GM12878 (cell line): ENCODE results near the gene RNF150. TPM values are rescaled to one million over a fixed set of nuclear protein-coding genes. Genes with fewer than 3 reads are reported as not detected.

Experiments
- ATAC-seq: fragments of 200-7000 bp; cut with Tn5 transposase; 3 replicates; pipeline ENCODE4 v1.9.1; 2020; ENCODE audit warnings: mild to moderate bottlenecking, moderate library complexity
- BruUV-seq: library from RNA; stranded (reverse); fragments of 400-500 nt; replicated peaks from 2 replicates; lab custom pipeline; 2021; lab: Mats Ljungman, UMichigan
- CTCF ChIA-PET: fragments of 300-600 bp; sonication (Branson Sonifier 250); formaldehyde crosslinking; extraction: SDS; loops from one replicate; lab custom pipeline; 2021; ENCODE audit warnings: inconsistent platforms; lab: Yijun Ruan, JAX
- POLR2A ChIA-PET: fragments of 350-600 bp; formaldehyde crosslinking; extraction: SDS; loops from one replicate; lab custom pipeline; 2021; ENCODE audit warnings: inconsistent platforms; lab: Charles Lee
- RAD21 ChIA-PET: fragments of 300-600 bp; sonication (Branson Sonifier 250); formaldehyde crosslinking; loops from one replicate; lab custom pipeline; 2023; ENCODE audit warnings: antibody characterized with exemption; ENCODE audit not compliant: unreplicated experiment; lab: Charles Lee
- SMC1A ChIA-PET: fragments of 300-600 bp; sonication (Branson Sonifier 250); formaldehyde crosslinking; loops from one replicate; lab custom pipeline; 2023; ENCODE audit not compliant: unreplicated experiment, uncharacterized antibody; lab: Charles Lee
- DNase-seq: peaks from one replicate; pipeline ENCODE4 v3.0.0-alpha.2; 2011; ENCODE audit warnings: low read depth, low spot score
- FAIRE-seq: peaks from 3 replicates; lab custom pipeline; 2011; peaks lifted over from hg19 to GRCh38; lab: Jason Lieb, UNC
- H2AFZ ChIP-seq: 2 replicates; pipeline ENCODE4 v1.6.0; 2011; ENCODE audit warnings: low read depth, low read length, control low read depth; ENCODE audit not compliant: control insufficient read depth
- H3K27ac ChIP-seq: 2 replicates; pipeline ENCODE4 v1.5.1; 2011; ENCODE audit warnings: control low read depth; ENCODE audit not compliant: control insufficient read depth, insufficient read depth
- H3K27me3 ChIP-seq, 2 experiments: replicated peaks in 1 of 2; 2 replicates each; pipeline versions ENCODE4 v1.6.0 to v1.6.1; 2011; ENCODE audit warnings: low read length in 1 of 2; ENCODE audit not compliant: control insufficient read depth in 2 of 2, insufficient read depth in 2 of 2
- H3K36me3 ChIP-seq, 2 experiments: 2 replicates each; pipeline ENCODE4 v1.5.1; 2011; ENCODE audit warnings: low read length in 1 of 2; ENCODE audit not compliant: control insufficient read depth in 2 of 2, insufficient read depth in 2 of 2
- H3K4me1 ChIP-seq: 2 replicates; pipeline ENCODE4 v1.6.1; 2011; ENCODE audit warnings: mild to moderate bottlenecking, low read length, moderate library complexity, mixed read lengths; ENCODE audit not compliant: control insufficient read depth, insufficient read depth
- H3K4me2 ChIP-seq: 2 replicates; pipeline ENCODE4 v1.6.0; 2011; ENCODE audit warnings: control low read depth; ENCODE audit not compliant: control insufficient read depth, insufficient read depth
- H3K4me3 ChIP-seq: fragments of 200-600 bp; sonication (generic); 2 replicates; pipeline ENCODE4 v1.5.1; 2016
- H3K79me2 ChIP-seq: 2 replicates; pipeline ENCODE4 v1.6.0; 2011; ENCODE audit warnings: low read length; ENCODE audit not compliant: control insufficient read depth, insufficient read depth
- H3K9ac ChIP-seq: 2 replicates; pipeline ENCODE4 v1.8.0; 2011; ENCODE audit warnings: low read length, control low read depth, mixed read lengths; ENCODE audit not compliant: control insufficient read depth, insufficient read depth
- H3K9me3 ChIP-seq: replicated peaks from 3 replicates; pipeline ENCODE4 v1.5.1; 2011; ENCODE audit warnings: mild to moderate bottlenecking, low read length; ENCODE audit not compliant: control insufficient read depth, insufficient read depth
- H4K20me1 ChIP-seq: 2 replicates; pipeline ENCODE4 v1.6.0; 2011; ENCODE audit not compliant: control insufficient read depth, insufficient read depth
- RAD21 ChIP-seq: IDR thresholded peaks from 2 replicates; pipeline ENCODE4 v1.6.1; 2011; ENCODE audit warnings: mild to moderate bottlenecking, low read depth, low read length, moderate library complexity; ENCODE audit not compliant: insufficient read depth
- SMC3 ChIP-seq: IDR thresholded peaks from 2 replicates; pipeline ENCODE4 v1.6.1; 2011; ENCODE audit warnings: low read length, improper control_type of control experiment, borderline replicate concordance
- ZNF274 ChIP-seq: IDR thresholded peaks from one replicate; pipeline ENCODE4 v1.8.0; 2011; ENCODE audit not compliant: insufficient read length, insufficient read depth
- ZNF384 ChIP-seq: IDR thresholded peaks from 2 replicates; pipeline ENCODE4 v1.6.1; 2012; ENCODE audit warnings: low read depth, mild to moderate bottlenecking, low read length, improper control_type of control experiment, borderline replicate concordance
- in situ Hi-C: fragments of 300-500 bp; cut with MboI; formaldehyde crosslinking; loops from 9 replicates; pipeline ENCODE4 v1.14.3; 2018; ENCODE audit warnings: mixed read lengths
- intact Hi-C: fragments of 100-400 bp; cut with micrococcal nuclease; formaldehyde crosslinking; loops from one replicate; pipeline ENCODE4 v1.14.2; 2022; ENCODE audit not compliant: unreplicated experiment
- polyA plus RNA-seq, 11 experiments: library from polyadenylated mRNA; depleted of rRNA in 4 of 11; unstranded in 6 of 11; stranded (reverse) in 5 of 11; fragments of >200 nt; fragmentation: Nextera tagmentation in 4 of 11; fragmentation: Illumina TruSeq in 1 of 11; extraction: Ambion mirVana in 4 of 11; extraction: Trizol in 1 of 11; gene quantifications; 1 replicate in 1 of 11; 2 replicates in 10 of 11; pipeline versions ENCODE4 v1.2.1 to v1.2.3, GENCODE V29; 2011 to 2016; ENCODE audit warnings: inconsistent platforms in 2 of 11, missing spikeins in 2 of 11, low read depth in 1 of 11
- total RNA-seq, 4 experiments: library from RNA; depleted of rRNA in 3 of 4; stranded (reverse); fragments of >200 nt in 3 of 4; fragmentation: Illumina TruSeq in 1 of 4; extraction: Trizol in 1 of 4; gene quantifications; 2 replicates each; pipeline versions ENCODE4 v1.2.1 to v1.2.3, GENCODE V29; 2013 to 2021
- TF ChIP-seq, protein P1 (sequence below), 3 experiments: IDR thresholded peaks in 2 of 3; conservative IDR thresholded peaks in 1 of 3; 2 replicates each; pipeline ENCODE4 v1.5.1; 2011; ENCODE audit warnings: low read depth in 3 of 3, low read length in 3 of 3, mild to moderate bottlenecking in 3 of 3, control low read depth in 2 of 3, moderate library complexity in 2 of 3, inconsistent platforms in 1 of 3, mixed read lengths in 1 of 3; ENCODE audit not compliant: control insufficient read depth in 2 of 3, insufficient read depth in 1 of 3; ENCODE audit errors: extremely low read depth in 1 of 3

RNF150 gene
- total and polyA plus RNA-seq, 10 of the 15 experiments (the other 5 are each of a cell fraction or from before 2014, with no cell fraction given): 0.01 to 2.3 (median 0.04) TPM; not detected in 6

DNA sequence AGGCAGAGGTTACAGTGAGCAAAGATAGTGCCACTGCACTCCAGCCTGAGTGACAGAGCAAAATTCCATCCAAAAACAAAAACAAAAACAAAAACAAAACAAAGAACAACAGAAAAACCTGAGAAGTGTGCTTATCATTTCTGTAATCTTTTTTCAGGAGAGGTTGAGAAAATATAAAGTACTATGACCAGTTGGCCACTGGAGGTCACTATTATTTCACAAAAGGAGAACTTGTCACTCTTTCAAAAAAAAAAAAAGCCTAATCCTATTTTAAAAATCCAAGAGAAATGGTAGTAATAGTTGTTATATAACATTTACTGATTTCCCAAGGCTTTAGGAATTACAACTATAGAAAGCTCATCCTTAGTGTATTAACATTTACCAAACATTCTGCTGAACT lies 24.9 kb upstream of the RNF150 start:
- Histone ChIP-seq H3K4me2 (no peak overlapping the region), H3K36me3 (no peaks in the 10 kb centered on the region), H3K4me3 (no peak overlapping the region), H3K4me1 (no peaks in the 10 kb centered on the region), H2AFZ (no peak overlapping the region), H3K9me3 (no peaks in the 10 kb centered on the region)
- ATAC-seq: 0 out of 3 replicates have a peak, but pooled peaks have one; percentile 38
- POLR2A ChIA-PET: no interaction called here
- BruUV-seq: no TSS peak
- intact Hi-C loops: loop anchor here (2.0 to 10.0 kb wide), 4 partner anchors 149 to 1683 kb away; no protein-coding TSS in a partner anchor
- no peak for TF ChIP-seq ZNF274
- peak; percentile 87 for TF ChIP-seq ZNF384
- TF ChIP-seq, protein P1, sequence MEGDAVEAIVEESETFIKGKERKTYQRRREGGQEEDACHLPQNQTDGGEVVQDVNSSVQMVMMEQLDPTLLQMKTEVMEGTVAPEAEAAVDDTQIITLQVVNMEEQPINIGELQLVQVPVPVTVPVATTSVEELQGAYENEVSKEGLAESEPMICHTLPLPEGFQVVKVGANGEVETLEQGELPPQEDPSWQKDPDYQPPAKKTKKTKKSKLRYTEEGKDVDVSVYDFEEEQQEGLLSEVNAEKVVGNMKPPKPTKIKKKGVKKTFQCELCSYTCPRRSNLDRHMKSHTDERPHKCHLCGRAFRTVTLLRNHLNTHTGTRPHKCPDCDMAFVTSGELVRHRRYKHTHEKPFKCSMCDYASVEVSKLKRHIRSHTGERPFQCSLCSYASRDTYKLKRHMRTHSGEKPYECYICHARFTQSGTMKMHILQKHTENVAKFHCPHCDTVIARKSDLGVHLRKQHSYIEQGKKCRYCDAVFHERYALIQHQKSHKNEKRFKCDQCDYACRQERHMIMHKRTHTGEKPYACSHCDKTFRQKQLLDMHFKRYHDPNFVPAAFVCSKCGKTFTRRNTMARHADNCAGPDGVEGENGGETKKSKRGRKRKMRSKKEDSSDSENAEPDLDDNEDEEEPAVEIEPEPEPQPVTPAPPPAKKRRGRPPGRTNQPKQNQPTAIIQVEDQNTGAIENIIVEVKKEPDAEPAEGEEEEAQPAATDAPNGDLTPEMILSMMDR (IDR thresholded peaks at IDR 0.05 in 2 of 3, conservative IDR thresholded peaks at IDR 0.05 in 1 of 3; ENCODE audit: control insufficient read depth in 2 of 3, extremely low read depth in 1 of 3, insufficient read depth in 1 of 3, low read depth in 3 of 3, low read length in 3 of 3): peak; percentile 17 to 52 (median 36); a peak in 2 of 6 replicates
- peak; percentile 68 for TF ChIP-seq RAD21
- TF ChIP-seq SMC3: peak; percentile 56; the same call in 1 of the 2 replicates
- TF ChIP-seq, all 136 proteins: peak for 4
- in situ Hi-C loops: no loop called here
- Histone ChIP-seq H3K79me2 (no peaks in the 10 kb centered on the region), H3K9ac (no peak overlapping the region), H3K27me3 (no peaks in the 10 kb centered on the region), H3K27ac (no peak overlapping the region), H4K20me1 (no peaks in the 10 kb centered on the region)
- ChIA-PET CTCF (interaction anchor here (0.6 to 1.6 kb wide), 5 partner anchors 9 to 1690 kb away, joined by 3 to 4 read pairs (median 4); no protein-coding TSS in a partner anchor), SMC1A (interaction anchor here (0.7 kb wide), 2 partner anchors 47 to 550 kb away, joined by 3 read pairs; no protein-coding TSS in a partner anchor), RAD21 (interaction anchor here (1.1 kb wide), 1 partner anchor 1683 kb away, joined by 3 read pairs; no protein-coding TSS in a partner anchor)
- FAIRE-seq: peak; percentile 84
- no peak for DNase-seq
